Astrocyte of the cerebellum (primary cell): ENCODE data around the gene KRT13.

Experiments used
- DNase-seq: peaks from one replicate; pipeline ENCODE4 v3.0.0-alpha.2; 2011; ENCODE audit warnings: low read depth
- H3K4me3 ChIP-seq: 2 replicates; pipeline ENCODE4 v1.5.1; 2011; ENCODE audit warnings: mild to moderate bottlenecking, low read depth, low read length, moderate library complexity
- in situ Hi-C: cut with HindIII; loops from 2 replicates; pipeline ENCODE4 v1.10.0; 2017; ENCODE audit warnings: low sequenced_read_pairs
- TF ChIP-seq, protein P1 (sequence below): IDR thresholded peaks from 2 replicates; pipeline ENCODE4 v1.5.1; 2012; ENCODE audit warnings: low read length, low read depth, moderate library complexity, mild to moderate bottlenecking; ENCODE audit errors: missing control alignments

KRT13 gene

DNA sequence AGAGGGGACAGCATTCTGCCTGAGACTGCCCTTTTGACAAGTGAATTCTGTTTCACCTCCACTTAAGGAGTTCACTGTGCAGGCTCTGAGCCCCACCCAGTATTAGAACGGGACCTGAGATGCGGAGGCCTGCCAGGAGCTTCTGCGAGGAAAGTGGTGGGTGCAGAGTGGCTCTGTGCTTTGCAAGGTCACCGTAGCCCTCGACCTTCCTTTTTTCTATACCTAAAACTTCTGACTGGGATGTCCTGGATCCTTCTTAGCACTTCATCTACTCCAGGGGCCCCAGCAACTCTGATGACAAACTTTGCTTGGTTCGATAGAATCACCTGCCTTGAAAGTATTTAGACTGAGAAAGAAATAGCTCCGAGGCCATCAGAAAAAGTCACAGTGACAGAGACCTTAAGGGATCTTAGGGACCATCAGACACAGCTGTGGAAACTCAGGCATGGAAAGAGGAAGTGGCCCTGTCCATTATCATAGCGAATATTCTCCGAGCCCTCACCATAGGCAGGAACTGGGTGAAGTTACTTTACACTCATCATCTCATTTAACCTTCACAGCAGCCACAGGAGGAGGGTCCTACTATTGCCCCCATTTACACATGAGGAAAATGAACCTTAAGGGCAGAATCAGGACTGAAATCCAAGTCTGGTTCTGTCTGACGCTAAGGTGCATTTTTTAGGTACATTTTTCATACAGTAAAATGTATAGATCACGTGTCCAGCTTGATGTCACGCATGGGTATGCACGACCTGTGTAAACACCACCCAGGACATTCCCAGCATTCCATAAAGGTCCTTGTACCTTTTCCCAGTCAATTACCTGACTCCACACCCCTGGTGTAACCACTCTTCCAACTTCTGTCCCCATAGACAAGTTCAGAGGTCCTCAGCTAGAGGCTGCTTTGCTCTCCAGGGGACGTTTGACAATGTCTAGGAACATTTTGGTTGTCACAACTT lies 676 bp upstream of the KRT13 start:
- TF ChIP-seq, protein P1, sequence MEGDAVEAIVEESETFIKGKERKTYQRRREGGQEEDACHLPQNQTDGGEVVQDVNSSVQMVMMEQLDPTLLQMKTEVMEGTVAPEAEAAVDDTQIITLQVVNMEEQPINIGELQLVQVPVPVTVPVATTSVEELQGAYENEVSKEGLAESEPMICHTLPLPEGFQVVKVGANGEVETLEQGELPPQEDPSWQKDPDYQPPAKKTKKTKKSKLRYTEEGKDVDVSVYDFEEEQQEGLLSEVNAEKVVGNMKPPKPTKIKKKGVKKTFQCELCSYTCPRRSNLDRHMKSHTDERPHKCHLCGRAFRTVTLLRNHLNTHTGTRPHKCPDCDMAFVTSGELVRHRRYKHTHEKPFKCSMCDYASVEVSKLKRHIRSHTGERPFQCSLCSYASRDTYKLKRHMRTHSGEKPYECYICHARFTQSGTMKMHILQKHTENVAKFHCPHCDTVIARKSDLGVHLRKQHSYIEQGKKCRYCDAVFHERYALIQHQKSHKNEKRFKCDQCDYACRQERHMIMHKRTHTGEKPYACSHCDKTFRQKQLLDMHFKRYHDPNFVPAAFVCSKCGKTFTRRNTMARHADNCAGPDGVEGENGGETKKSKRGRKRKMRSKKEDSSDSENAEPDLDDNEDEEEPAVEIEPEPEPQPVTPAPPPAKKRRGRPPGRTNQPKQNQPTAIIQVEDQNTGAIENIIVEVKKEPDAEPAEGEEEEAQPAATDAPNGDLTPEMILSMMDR: no peak
- no peak for DNase-seq
- no peak overlapping the region for H3K4me3 ChIP-seq
- in situ Hi-C loops: loop anchor here (5.0 kb wide), 1 partner anchor 54 kb away; no protein-coding TSS in a partner anchor

DNA sequence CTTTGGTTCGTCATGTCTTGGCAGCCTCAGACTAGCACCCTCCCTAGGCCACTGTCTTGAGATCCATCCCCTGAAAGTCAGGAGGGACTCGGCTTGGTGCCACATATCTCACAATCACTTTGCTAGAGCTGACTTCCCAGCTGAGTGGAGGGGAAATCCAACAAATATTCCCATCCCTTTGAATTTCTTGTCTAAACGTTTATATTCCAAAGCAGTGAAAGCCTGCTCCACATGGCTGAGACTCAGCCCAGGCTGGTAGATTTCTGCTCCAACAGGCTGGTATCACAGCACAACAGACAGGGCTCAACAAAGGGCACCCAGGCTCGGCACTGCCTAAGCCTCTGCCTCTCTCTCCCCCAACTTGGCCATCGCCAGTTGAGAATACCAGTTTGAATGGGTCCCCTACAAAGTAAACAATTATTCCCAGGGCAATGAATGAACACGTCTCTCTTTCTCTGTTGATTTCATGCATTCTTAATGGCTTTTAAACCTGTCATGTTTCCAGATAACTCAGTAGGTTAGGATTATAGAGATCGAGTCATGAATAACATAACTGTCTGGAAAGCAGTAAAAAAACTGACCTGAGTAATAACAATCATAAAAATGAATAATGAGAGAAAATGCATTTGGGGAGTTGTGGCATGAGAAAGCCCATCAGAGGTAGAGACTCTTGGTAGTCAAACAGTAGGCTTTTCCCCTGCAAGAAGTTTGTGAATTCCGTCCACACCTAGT lies 1.0 kb downstream of the KRT13 start:
- no peak overlapping the region for H3K4me3 ChIP-seq
- in situ Hi-C loops: no loop called here
- no peak for DNase-seq
- TF ChIP-seq, protein P1: no peak

DNA sequence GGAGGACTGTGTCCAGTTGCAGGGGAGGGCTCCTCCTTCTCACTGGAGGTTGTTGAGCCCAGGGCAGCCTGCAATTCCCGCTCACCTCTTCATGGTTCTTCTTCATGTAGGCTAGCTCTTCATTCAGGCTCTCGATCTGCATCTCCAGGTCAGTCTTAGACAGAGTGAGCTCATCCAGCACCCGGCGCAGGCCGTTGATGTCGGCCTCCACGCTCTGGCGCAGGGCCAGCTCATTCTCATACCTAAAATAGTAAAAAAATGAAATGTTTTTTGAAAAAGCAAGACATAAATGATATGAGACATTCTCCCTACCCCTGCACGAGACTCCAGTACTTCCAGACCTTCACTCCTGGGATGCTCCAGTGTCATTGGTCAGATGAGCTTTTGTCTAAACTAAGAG lies 2.2 kb downstream of the KRT13 start:
- no peak overlapping the region for H3K4me3 ChIP-seq
- TF ChIP-seq, protein P1: no peak
- in situ Hi-C loops: no loop called here
- DNase-seq: no peak

DNA sequence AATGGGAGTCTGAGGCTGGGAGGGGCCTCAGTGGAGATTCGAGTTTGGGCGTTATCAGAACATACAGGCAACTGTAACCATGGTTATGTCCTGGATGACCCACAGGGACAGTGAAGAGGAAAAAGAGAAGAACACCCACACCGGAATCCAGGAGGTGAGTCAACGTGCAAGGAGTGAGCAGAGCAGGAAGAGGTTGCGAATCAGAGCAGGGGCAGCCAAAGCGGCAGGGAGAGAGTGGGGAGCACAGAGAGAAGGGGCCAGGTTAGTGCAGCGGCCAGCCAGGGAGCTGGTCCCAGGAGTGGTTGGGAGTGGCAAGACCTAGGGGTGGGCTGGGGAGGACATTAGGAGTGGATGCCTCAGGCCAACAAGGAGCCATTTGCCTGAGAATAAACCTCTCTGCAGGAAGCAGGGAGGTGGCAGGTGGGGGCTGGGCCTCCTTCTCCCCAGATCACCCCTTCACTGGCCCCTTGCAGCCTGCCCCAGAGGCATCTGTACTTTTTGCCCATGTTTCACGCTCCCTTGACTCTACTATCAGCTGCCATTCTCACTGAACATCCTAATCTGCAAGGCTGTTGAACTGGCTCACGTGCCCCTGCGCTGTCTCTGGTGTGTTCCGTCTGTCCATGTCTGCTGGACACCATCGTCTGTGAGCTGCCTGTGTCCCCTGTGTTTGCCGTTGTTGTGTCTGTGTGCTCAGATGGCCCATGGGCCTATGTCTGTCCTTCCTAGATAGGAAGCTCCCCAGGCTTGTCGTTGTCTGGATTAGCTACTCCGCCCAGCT lies 5.1 kb downstream of the KRT13 start:
- DNase-seq: no peak
- TF ChIP-seq, protein P1: no peak
- in situ Hi-C loops: no loop called here
- no peak overlapping the region for H3K4me3 ChIP-seq

DNA sequence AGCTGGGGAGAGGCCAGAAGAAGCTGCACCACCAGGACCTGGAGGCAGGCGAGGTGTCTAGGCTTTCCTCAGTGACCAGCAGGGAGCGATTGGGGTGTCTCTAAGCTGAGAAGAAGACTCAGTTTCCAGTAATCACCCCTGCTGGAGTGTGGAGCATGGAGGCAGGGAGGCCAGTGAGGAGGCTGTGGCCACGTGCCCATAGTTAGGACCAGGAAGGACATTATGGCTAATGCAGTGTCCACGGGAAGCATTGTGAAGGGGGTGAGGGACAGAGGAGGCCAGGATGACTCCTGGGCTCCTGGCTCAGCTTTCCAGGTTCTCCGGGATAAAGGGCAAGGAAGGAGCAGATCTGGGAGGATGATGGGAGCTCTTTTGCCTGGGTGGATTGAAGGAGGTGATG lies 5.7 kb downstream of the KRT13 start:
- no peak overlapping the region for H3K4me3 ChIP-seq
- TF ChIP-seq, protein P1: no peak
- no peak for DNase-seq
- in situ Hi-C loops: no loop called here

DNA sequence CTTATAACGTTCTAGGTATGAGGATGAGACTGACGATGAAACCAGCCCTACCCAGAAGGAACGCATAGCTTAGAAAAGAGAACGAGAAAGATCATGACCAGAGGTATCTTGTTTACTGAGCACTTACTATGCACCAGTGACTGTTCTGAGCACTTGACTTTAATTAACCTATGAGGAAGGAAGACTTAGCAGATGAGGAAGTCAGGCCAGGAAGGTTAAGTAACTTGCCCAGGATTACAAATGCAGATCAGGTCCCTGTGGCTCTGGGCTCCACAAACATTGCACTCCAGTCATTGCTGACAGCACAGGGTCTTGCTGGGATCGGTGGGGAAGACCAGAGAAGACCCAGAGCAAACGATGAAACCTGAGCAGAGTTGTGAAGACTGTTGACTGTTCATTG lies 7.1 kb downstream of the KRT13 start:
- no peak for DNase-seq
- in situ Hi-C loops: no loop called here
- no peak overlapping the region for H3K4me3 ChIP-seq
- TF ChIP-seq, protein P1: no peak
